Measurements from ENCODE around the gene GZMA.

The GZMA gene

GRCh38 chr5:55113327-55113726 is 10.9 kb downstream of the GZMA start:
- no peak for DNase-seq

- DNase-seq: no peak
These were observed 11.6 kb downstream of the GZMA start for GRCh38 chr5:55114061-55114460.

GRCh38 chr5:55123365-55123764 is 20.9 kb downstream of the GZMA start:
- DNase-seq: no peak

- DNase-seq: peak; percentile 71
These were observed 31.7 kb downstream of the GZMA start for GRCh38 chr5:55134053-55134722.

- DNase-seq: no peak
These were observed 34.1 kb downstream of the GZMA start for GRCh38 chr5:55136521-55136920.

GRCh38 chr5:55140908-55141665 is 38.6 kb downstream of the GZMA start:
- no peak for DNase-seq

- no peak for DNase-seq
These were observed 39.7 kb downstream of the GZMA start for GRCh38 chr5:55141945-55142690.

- no peak for DNase-seq
These were observed 41.2 kb downstream of the GZMA start for GRCh38 chr5:55143624-55144023.

- no peak for DNase-seq
These were observed 43.6 kb downstream of the GZMA start for GRCh38 chr5:55146080-55146479.

GRCh38 chr5:55146543-55147151 is 44.2 kb downstream of the GZMA start:
- DNase-seq: peak; percentile 96

GRCh38 chr5:55149308-55149795 is 46.9 kb downstream of the GZMA start:
- no peak for DNase-seq

GRCh38 chr5:55151923-55152842 is 49.7 kb downstream of the GZMA start:
- DNase-seq: no peak

GRCh38 chr5:55154873-55155272 is 52.4 kb downstream of the GZMA start:
- no peak for DNase-seq

All from NCI-H2171 treated with DMSO at 0.1 percent for 48 hours (cell line).